ENCODE measurements around the gene TRERF1.
A peak's percentile ranks its signal among the peaks of the same experiment; 100 is the strongest.
"Not testable (repeated sequence)": the region's sequence is repeated elsewhere in the genome, so short reads cannot be mapped to it uniquely, and the experiment has no call there.

TRERF1 gene

GRCh38 chr6:42450477-42451332, 1.0 kb downstream of the TRERF1 start:
- peak in 1 of 2 experiments; percentile 20 for DNase-seq

- peak in 1 of 2 experiments; percentile 13 for DNase-seq
These were observed 1.7 kb downstream of the TRERF1 start for GRCh38 chr6:42449917-42450476.

- no peak for DNase-seq
These were observed 2.6 kb downstream of the TRERF1 start for GRCh38 chr6:42448927-42449659.

- no peak for DNase-seq
These were observed 3.3 kb downstream of the TRERF1 start for GRCh38 chr6:42448391-42448790.

- no peak for DNase-seq
These were observed 4.7 kb downstream of the TRERF1 start for GRCh38 chr6:42446996-42447395.

- DNase-seq, result no peak
These were observed 5.4 kb downstream of the TRERF1 start for GRCh38 chr6:42446370-42446769.

GRCh38 chr6:42445955-42446354, 5.8 kb downstream of the TRERF1 start:
- not testable (repeated sequence) for DNase-seq

- DNase-seq, result no peak
These were observed 8.2 kb downstream of the TRERF1 start for GRCh38 chr6:42443312-42444060.

- no peak for DNase-seq
These were observed 10.0 kb downstream of the TRERF1 start for GRCh38 chr6:42441697-42442081.

GRCh38 chr6:42440778-42441696, 10.7 kb downstream of the TRERF1 start:
- DNase-seq, result no peak

GRCh38 chr6:42440027-42440426, 11.7 kb downstream of the TRERF1 start:
- DNase-seq, result no peak

GRCh38 chr6:42436825-42437224, 14.9 kb downstream of the TRERF1 start:
- DNase-seq, result no peak

- no peak for DNase-seq
These were observed 17.5 kb downstream of the TRERF1 start for GRCh38 chr6:42434237-42434636.

- DNase-seq, result no peak
These were observed 18.3 kb downstream of the TRERF1 start for GRCh38 chr6:42433409-42433808.

- DNase-seq, result no peak
These were observed 19.8 kb downstream of the TRERF1 start for GRCh38 chr6:42431877-42432276.

GRCh38 chr6:42431356-42431755, 20.4 kb downstream of the TRERF1 start:
- no peak for DNase-seq

GRCh38 chr6:42429836-42430235, 21.9 kb downstream of the TRERF1 start:
- DNase-seq, result no peak

GRCh38 chr6:42429042-42429585, 22.6 kb downstream of the TRERF1 start:
- DNase-seq, result no peak

- no peak for DNase-seq
These were observed 23.2 kb downstream of the TRERF1 start for GRCh38 chr6:42428326-42429041.

- no peak for DNase-seq
These were observed 23.9 kb downstream of the TRERF1 start for GRCh38 chr6:42427871-42428270.

GRCh38 chr6:42426191-42426590, 25.5 kb downstream of the TRERF1 start:
- DNase-seq, result no peak

All from NCI-H2081 (cell line).